A549 (cell line): Measurements from ENCODE around the gene EXOC6.

ENCODE experiments used
- EP300 ChIP-seq, 2 experiments: fragments of >200 bp; sonication (Bioruptor Twin); formaldehyde crosslinking; IDR thresholded peaks; 2 replicates in 1 of 2; 3 replicates in 1 of 2; pipeline ENCODE4 v1.6.1; 2016 to 2017
- PHF8 ChIP-seq: fragments of 200-600 bp; sonication (generic); IDR thresholded peaks from 2 replicates; pipeline ENCODE4 v1.6.1; 2016; ENCODE audit warnings: low read depth, mild to moderate bottlenecking, antibody characterized with exemption, moderate library complexity, borderline replicate concordance
- POLR2A ChIP-seq: IDR thresholded peaks from 2 replicates; pipeline ENCODE4 v1.6.1; 2012; ENCODE audit warnings: mild to moderate bottlenecking, low read length
- RCOR1 ChIP-seq: fragments of 150-350 bp; IDR thresholded peaks from 2 replicates; pipeline ENCODE4 v1.6.1; 2014; ENCODE audit warnings: antibody characterized with exemption, low read length, low read depth
- ZSCAN20 ChIP-seq: fragments of 250-450 bp; sonication (Bioruptor Pico); IDR thresholded peaks from 2 replicates; pipeline ENCODE4 v1.8.0; 2022; ENCODE audit warnings: mild to moderate bottlenecking, moderate library complexity
- TF ChIP-seq, protein P1 (sequence below): fragments of >200 bp; sonication (Bioruptor Twin); formaldehyde crosslinking; IDR thresholded peaks from 3 replicates; pipeline ENCODE4 v1.5.1; 2016
- TF ChIP-seq, protein P2 (sequence below): fragments of 250-450 bp; sonication (Bioruptor Pico); IDR thresholded peaks from 2 replicates; pipeline ENCODE4 v1.5.0; 2020; ENCODE audit warnings: low read depth, mild to moderate bottlenecking, moderate library complexity
- TF ChIP-seq, protein P3 (sequence below): fragments of 200-600 bp; sonication (generic); IDR thresholded peaks from 2 replicates; pipeline ENCODE4 v1.6.1; 2016; ENCODE audit warnings: antibody characterized with exemption, mild to moderate bottlenecking, moderate library complexity

DNA sequence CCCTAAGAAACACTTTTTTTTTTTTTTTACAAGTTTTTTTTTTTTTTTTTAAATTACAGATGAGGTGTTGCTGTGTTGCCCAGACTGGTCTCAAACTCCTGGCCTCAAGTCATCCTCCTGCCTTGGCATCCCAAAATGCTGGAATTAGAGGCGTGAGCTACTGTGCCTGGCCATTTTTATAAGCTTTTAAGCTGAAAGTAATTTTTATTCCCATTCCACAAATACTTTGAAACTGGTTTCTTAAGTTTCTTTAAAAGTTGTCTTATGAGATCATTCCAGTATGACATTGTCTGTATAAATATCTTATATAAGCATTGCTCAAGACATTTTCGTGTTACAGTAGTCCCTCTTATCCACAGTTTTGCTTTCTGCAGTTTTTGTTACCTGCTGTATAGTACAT, 150.9 kb downstream of the EXOC6 start:
- TF ChIP-seq, protein P1, sequence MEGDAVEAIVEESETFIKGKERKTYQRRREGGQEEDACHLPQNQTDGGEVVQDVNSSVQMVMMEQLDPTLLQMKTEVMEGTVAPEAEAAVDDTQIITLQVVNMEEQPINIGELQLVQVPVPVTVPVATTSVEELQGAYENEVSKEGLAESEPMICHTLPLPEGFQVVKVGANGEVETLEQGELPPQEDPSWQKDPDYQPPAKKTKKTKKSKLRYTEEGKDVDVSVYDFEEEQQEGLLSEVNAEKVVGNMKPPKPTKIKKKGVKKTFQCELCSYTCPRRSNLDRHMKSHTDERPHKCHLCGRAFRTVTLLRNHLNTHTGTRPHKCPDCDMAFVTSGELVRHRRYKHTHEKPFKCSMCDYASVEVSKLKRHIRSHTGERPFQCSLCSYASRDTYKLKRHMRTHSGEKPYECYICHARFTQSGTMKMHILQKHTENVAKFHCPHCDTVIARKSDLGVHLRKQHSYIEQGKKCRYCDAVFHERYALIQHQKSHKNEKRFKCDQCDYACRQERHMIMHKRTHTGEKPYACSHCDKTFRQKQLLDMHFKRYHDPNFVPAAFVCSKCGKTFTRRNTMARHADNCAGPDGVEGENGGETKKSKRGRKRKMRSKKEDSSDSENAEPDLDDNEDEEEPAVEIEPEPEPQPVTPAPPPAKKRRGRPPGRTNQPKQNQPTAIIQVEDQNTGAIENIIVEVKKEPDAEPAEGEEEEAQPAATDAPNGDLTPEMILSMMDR, result no peak
- TF ChIP-seq POLR2A (no peak), ZSCAN20 (no peak), RCOR1 (no peak), EP300 (IDR thresholded peaks at IDR 0.05) (no peak), PHF8 (no peak)
- TF ChIP-seq, protein P2, sequence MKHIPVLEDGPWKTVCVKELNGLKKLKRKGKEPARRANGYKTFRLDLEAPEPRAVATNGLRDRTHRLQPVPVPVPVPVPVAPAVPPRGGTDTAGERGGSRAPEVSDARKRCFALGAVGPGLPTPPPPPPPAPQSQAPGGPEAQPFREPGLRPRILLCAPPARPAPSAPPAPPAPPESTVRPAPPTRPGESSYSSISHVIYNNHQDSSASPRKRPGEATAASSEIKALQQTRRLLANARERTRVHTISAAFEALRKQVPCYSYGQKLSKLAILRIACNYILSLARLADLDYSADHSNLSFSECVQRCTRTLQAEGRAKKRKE (CRISPR knock-in tag), result no peak
- TF ChIP-seq, protein P3, sequence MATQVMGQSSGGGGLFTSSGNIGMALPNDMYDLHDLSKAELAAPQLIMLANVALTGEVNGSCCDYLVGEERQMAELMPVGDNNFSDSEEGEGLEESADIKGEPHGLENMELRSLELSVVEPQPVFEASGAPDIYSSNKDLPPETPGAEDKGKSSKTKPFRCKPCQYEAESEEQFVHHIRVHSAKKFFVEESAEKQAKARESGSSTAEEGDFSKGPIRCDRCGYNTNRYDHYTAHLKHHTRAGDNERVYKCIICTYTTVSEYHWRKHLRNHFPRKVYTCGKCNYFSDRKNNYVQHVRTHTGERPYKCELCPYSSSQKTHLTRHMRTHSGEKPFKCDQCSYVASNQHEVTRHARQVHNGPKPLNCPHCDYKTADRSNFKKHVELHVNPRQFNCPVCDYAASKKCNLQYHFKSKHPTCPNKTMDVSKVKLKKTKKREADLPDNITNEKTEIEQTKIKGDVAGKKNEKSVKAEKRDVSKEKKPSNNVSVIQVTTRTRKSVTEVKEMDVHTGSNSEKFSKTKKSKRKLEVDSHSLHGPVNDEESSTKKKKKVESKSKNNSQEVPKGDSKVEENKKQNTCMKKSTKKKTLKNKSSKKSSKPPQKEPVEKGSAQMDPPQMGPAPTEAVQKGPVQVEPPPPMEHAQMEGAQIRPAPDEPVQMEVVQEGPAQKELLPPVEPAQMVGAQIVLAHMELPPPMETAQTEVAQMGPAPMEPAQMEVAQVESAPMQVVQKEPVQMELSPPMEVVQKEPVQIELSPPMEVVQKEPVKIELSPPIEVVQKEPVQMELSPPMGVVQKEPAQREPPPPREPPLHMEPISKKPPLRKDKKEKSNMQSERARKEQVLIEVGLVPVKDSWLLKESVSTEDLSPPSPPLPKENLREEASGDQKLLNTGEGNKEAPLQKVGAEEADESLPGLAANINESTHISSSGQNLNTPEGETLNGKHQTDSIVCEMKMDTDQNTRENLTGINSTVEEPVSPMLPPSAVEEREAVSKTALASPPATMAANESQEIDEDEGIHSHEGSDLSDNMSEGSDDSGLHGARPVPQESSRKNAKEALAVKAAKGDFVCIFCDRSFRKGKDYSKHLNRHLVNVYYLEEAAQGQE, result no peak
